Measurements from ENCODE around the gene TRIM22.

The TRIM22 gene, protein sequence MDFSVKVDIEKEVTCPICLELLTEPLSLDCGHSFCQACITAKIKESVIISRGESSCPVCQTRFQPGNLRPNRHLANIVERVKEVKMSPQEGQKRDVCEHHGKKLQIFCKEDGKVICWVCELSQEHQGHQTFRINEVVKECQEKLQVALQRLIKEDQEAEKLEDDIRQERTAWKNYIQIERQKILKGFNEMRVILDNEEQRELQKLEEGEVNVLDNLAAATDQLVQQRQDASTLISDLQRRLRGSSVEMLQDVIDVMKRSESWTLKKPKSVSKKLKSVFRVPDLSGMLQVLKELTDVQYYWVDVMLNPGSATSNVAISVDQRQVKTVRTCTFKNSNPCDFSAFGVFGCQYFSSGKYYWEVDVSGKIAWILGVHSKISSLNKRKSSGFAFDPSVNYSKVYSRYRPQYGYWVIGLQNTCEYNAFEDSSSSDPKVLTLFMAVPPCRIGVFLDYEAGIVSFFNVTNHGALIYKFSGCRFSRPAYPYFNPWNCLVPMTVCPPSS

DNA sequence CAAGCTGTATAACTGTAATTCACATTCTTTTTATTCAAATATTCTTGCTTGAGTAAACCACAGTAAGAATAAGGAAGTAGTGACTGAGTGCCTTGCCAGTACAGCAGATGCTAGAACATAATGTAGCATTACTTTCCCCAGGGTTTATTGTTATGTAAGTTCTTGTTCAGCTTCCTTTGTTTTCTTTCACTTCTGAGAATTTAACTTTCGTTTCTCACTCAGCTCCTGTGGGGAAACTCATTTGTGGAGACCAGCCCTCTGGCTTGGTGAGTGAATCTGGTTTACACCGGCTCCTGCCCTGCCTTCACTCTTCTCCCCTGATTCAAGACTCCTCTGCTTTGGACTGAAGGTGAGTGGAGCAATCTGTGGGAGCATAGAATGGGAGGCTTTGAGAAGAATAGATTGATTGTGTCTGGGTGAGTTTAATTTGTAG is at the start of gene TRIM22:
TRIM22 (plus strand) TSS at position 240 of the 433 bp plus-strand sequence. CDS start 6,443 bp downstream, outside the sequence.
- TF ChIP-seq NFIC (IDR thresholded peaks at IDR 0.05): no peak

DNA sequence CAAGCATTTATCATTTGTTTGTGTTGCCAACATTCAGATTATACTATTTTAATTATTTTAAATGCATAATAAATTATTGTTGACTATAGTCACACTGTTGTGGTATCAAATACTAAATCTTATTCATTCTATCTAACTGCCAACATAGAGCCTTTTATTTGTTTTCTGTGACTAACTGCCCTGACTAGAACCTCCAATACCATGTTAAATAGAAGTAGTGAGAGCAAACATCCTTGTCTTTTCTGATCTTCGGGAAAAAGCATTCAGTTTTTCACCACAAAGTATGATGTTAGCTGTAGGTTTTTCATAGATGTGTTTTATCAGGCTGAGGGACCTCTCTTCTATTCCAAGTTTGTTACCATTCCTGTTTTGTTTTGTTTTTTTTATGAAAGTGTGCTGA is 49.6 kb upstream of the TRIM22 start:
- no peak for TF ChIP-seq ZBTB7A (IDR thresholded peaks at IDR 0.05; ENCODE audit: low read depth)
- no peak for TF ChIP-seq TEAD4 (IDR thresholded peaks at IDR 0.05)
- TF ChIP-seq EP300 (IDR thresholded peaks at IDR 0.05; ENCODE audit: borderline replicate concordance): no peak
- TF ChIP-seq, protein P1, sequence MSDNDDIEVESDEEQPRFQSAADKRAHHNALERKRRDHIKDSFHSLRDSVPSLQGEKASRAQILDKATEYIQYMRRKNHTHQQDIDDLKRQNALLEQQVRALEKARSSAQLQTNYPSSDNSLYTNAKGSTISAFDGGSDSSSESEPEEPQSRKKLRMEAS (IDR thresholded peaks at IDR 0.05): no peak
- TF ChIP-seq NFIC (IDR thresholded peaks at IDR 0.05): no peak
- TF ChIP-seq, protein P2, sequence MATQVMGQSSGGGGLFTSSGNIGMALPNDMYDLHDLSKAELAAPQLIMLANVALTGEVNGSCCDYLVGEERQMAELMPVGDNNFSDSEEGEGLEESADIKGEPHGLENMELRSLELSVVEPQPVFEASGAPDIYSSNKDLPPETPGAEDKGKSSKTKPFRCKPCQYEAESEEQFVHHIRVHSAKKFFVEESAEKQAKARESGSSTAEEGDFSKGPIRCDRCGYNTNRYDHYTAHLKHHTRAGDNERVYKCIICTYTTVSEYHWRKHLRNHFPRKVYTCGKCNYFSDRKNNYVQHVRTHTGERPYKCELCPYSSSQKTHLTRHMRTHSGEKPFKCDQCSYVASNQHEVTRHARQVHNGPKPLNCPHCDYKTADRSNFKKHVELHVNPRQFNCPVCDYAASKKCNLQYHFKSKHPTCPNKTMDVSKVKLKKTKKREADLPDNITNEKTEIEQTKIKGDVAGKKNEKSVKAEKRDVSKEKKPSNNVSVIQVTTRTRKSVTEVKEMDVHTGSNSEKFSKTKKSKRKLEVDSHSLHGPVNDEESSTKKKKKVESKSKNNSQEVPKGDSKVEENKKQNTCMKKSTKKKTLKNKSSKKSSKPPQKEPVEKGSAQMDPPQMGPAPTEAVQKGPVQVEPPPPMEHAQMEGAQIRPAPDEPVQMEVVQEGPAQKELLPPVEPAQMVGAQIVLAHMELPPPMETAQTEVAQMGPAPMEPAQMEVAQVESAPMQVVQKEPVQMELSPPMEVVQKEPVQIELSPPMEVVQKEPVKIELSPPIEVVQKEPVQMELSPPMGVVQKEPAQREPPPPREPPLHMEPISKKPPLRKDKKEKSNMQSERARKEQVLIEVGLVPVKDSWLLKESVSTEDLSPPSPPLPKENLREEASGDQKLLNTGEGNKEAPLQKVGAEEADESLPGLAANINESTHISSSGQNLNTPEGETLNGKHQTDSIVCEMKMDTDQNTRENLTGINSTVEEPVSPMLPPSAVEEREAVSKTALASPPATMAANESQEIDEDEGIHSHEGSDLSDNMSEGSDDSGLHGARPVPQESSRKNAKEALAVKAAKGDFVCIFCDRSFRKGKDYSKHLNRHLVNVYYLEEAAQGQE (IDR thresholded peaks at IDR 0.05; ENCODE audit: low read depth): no peak
- TF ChIP-seq RAD21 (IDR thresholded peaks at IDR 0.05; ENCODE audit: low read depth): no peak
- TF ChIP-seq TAF1 (IDR thresholded peaks at IDR 0.05; ENCODE audit: low read depth): no peak
- no peak for TF ChIP-seq FOXM1 (IDR thresholded peaks at IDR 0.05; ENCODE audit: borderline replicate concordance, low read depth)
- TF ChIP-seq, protein P3, sequence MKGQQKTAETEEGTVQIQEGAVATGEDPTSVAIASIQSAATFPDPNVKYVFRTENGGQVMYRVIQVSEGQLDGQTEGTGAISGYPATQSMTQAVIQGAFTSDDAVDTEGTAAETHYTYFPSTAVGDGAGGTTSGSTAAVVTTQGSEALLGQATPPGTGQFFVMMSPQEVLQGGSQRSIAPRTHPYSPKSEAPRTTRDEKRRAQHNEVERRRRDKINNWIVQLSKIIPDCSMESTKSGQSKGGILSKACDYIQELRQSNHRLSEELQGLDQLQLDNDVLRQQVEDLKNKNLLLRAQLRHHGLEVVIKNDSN (IDR thresholded peaks at IDR 0.05): no peak
- TF ChIP-seq YY1 (IDR thresholded peaks at IDR 0.05; ENCODE audit: low read depth): no peak
- TF ChIP-seq CEBPB (IDR thresholded peaks at IDR 0.05): no peak
- TF ChIP-seq TCF12 (IDR thresholded peaks at IDR 0.05; ENCODE audit: low read depth): no peak
- TF ChIP-seq EGR1 (IDR thresholded peaks at IDR 0.05): no peak
- no peak for TF ChIP-seq CREB1 (IDR thresholded peaks at IDR 0.05; ENCODE audit: low read depth)

DNA sequence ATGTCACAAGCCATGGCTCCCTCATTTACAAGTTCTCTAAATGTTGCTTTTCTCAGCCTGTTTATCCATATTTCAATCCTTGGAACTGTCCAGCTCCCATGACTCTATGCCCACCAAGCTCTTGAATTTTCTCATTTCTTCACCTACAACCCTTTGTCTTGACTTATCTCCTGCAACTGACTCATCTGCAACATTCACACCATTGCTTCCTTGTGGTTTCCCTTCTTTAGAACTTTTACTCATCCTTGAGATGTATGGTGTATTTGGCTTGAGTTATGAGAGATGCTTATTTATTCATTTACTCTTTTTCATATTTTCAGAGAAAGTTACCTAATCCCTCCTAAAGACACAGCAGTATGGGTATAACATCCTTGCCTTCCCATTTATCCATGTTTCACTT is 46.0 kb upstream of the TRIM22 start:
- TF ChIP-seq, protein P1 (IDR thresholded peaks at IDR 0.05): no peak
- TF ChIP-seq NFIC (IDR thresholded peaks at IDR 0.05) (no peak), ZBTB7A (IDR thresholded peaks at IDR 0.05; ENCODE audit: low read depth) (no peak), TAF1 (IDR thresholded peaks at IDR 0.05; ENCODE audit: low read depth) (no peak), TEAD4 (IDR thresholded peaks at IDR 0.05) (no peak), RAD21 (IDR thresholded peaks at IDR 0.05; ENCODE audit: low read depth) (no peak), EGR1 (IDR thresholded peaks at IDR 0.05) (no peak), YY1 (IDR thresholded peaks at IDR 0.05; ENCODE audit: low read depth) (no peak), TCF12 (IDR thresholded peaks at IDR 0.05; ENCODE audit: low read depth) (no peak)
- TF ChIP-seq, protein P3 (IDR thresholded peaks at IDR 0.05): no peak
- TF ChIP-seq, protein P2 (IDR thresholded peaks at IDR 0.05; ENCODE audit: low read depth): no peak

DNA sequence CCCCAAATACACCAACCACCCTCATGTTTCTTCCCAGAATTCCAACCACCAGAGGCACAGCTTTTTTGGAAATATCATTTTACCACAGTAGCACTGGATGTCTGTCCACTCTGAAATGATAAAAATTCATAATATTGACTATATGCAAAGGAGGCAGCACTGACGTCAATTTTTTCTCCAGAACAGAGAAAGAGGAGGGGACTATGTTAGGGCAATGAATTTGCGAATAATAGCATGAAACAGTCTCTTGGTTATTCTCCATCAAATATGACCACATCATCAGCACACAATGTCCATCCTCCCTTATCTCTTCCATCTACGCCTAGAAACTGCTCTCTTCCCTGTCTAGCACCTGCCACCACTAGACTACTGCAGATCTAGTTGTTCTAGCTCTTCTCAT is 43.5 kb upstream of the TRIM22 start:
- TF ChIP-seq TCF12 (IDR thresholded peaks at IDR 0.05; ENCODE audit: low read depth): no peak

DNA sequence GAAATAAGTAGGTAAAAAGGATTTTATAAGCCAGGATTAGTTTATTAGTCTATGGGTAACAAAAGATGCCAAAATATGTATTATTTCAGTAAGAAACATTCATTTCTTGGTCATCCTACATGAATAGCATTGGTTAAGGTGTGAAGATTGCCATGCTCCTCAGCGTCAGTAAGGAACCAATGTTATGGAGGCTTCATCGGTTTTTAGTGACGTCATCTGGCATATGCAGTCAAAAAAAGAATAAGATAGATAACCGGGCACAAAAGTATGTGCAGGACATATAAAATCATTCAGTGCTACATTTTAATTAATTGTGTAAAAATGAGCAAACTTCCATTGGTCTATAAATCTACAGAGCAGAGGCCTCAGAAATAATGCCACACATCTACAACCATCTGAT is 34.1 kb upstream of the TRIM22 start:
- TF ChIP-seq, protein P3 (IDR thresholded peaks at IDR 0.05): no peak
- TF ChIP-seq, protein P1 (IDR thresholded peaks at IDR 0.05): no peak
- TF ChIP-seq, protein P2 (IDR thresholded peaks at IDR 0.05; ENCODE audit: low read depth): no peak
- TF ChIP-seq CEBPB (IDR thresholded peaks at IDR 0.05) (no peak), TEAD4 (IDR thresholded peaks at IDR 0.05) (no peak), YY1 (IDR thresholded peaks at IDR 0.05; ENCODE audit: low read depth) (no peak)
